Body of pancreas (tissue), 4 donors: ENCODE data around the gene MS4A4E.

Experiments
- POLR2A ChIP-seq, 3 donors: fragments of 450-650 bp; IDR thresholded peaks; one replicate each; pipeline ENCODE4 v1.6.1; 2016; ENCODE audit warnings: antibody characterized with exemption in 3 of 3, mild to moderate bottlenecking in 2 of 3
- TF ChIP-seq, protein P1 (sequence below), 7 experiments: fragments of 450-650 bp in 4 of 7; fragments of 200-600 bp in 3 of 7; sonication (generic) in 3 of 7; IDR thresholded peaks; one replicate each; pipeline ENCODE4 v1.5.1; 2016 to 2019; ENCODE audit warnings: antibody characterized with exemption in 7 of 7

- TF ChIP-seq, protein P1, sequence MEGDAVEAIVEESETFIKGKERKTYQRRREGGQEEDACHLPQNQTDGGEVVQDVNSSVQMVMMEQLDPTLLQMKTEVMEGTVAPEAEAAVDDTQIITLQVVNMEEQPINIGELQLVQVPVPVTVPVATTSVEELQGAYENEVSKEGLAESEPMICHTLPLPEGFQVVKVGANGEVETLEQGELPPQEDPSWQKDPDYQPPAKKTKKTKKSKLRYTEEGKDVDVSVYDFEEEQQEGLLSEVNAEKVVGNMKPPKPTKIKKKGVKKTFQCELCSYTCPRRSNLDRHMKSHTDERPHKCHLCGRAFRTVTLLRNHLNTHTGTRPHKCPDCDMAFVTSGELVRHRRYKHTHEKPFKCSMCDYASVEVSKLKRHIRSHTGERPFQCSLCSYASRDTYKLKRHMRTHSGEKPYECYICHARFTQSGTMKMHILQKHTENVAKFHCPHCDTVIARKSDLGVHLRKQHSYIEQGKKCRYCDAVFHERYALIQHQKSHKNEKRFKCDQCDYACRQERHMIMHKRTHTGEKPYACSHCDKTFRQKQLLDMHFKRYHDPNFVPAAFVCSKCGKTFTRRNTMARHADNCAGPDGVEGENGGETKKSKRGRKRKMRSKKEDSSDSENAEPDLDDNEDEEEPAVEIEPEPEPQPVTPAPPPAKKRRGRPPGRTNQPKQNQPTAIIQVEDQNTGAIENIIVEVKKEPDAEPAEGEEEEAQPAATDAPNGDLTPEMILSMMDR (IDR thresholded peaks at IDR 0.05), result no peak
- TF ChIP-seq POLR2A (IDR thresholded peaks at IDR 0.05), result no peak
Measured at GRCh38 chr11:60183591-60184205, 59.2 kb downstream of the MS4A4E start.
